H9 (cell line): ENCODE measurements around the gene SCN5A. TPM values are rescaled to one million over a fixed set of nuclear protein-coding genes. Genes with fewer than 3 reads are reported as not detected.

ENCODE experiments used
- DNase-seq: peaks from one replicate; pipeline ENCODE4 v3.0.0-alpha.2; 2017
- H2AFZ ChIP-seq: one replicate; pipeline ENCODE4 v1.6.1; 2013; ENCODE audit warnings: mild to moderate bottlenecking, low read length, control low read depth, moderate library complexity
- H2AK5ac ChIP-seq: 2 replicates; pipeline ENCODE4 v1.6.1; 2013; ENCODE audit warnings: low read length, control low read depth, mixed read lengths; ENCODE audit not compliant: insufficient read length
- H2BK120ac ChIP-seq: one replicate; pipeline ENCODE4 v1.6.1; 2013; ENCODE audit warnings: low read depth, mild to moderate bottlenecking, low read length, control low read depth, inconsistent platforms; ENCODE audit not compliant: poor library complexity, severe bottlenecking
- H2BK12ac ChIP-seq: 2 replicates; pipeline ENCODE4 v1.6.1; 2013; ENCODE audit warnings: low read length, control low read depth, mixed read lengths, low read depth; ENCODE audit not compliant: insufficient read length
- H2BK15ac ChIP-seq: 2 replicates; pipeline ENCODE4 v1.6.1; 2013; ENCODE audit warnings: low read depth, low read length, control low read depth
- H2BK20ac ChIP-seq: one replicate; pipeline ENCODE4 v1.6.1; 2013; ENCODE audit warnings: low read depth, mild to moderate bottlenecking, low read length, control low read depth, inconsistent platforms; ENCODE audit not compliant: poor library complexity, severe bottlenecking
- H2BK5ac ChIP-seq: 2 replicates; pipeline ENCODE4 v1.6.1; 2013; ENCODE audit warnings: low read length, control low read depth, mixed read lengths; ENCODE audit not compliant: insufficient read length
- H3K14ac ChIP-seq: 2 replicates; pipeline ENCODE4 v1.6.1; 2013; ENCODE audit warnings: low read length, control low read depth; ENCODE audit not compliant: insufficient read depth
- H3K18ac ChIP-seq: 2 replicates; pipeline ENCODE4 v1.6.1; 2013; ENCODE audit warnings: low read depth, mild to moderate bottlenecking, mixed read lengths, low read length, control low read depth; ENCODE audit not compliant: insufficient read length
- H3K23ac ChIP-seq: 2 replicates; pipeline ENCODE4 v1.6.1; 2013; ENCODE audit warnings: low read length, control low read depth, mixed read lengths, low read depth; ENCODE audit not compliant: insufficient read length
- H3K23me2 ChIP-seq: 2 replicates; pipeline ENCODE4 v1.6.1; 2013; ENCODE audit warnings: low read depth, mild to moderate bottlenecking, mixed read lengths, low read length, control low read depth; ENCODE audit not compliant: insufficient read length, poor library complexity, severe bottlenecking
- H3K27ac ChIP-seq: 2 replicates; pipeline ENCODE4 v1.5.1; 2013; ENCODE audit warnings: low read length, control low read depth, mixed read lengths, low read depth; ENCODE audit not compliant: insufficient read length
- H3K27me3 ChIP-seq: 2 replicates; pipeline ENCODE4 v1.6.1; 2013; ENCODE audit warnings: low read length, control low read depth, inconsistent platforms; ENCODE audit not compliant: insufficient read depth
- H3K4ac ChIP-seq: 2 replicates; pipeline ENCODE4 v1.6.1; 2013; ENCODE audit warnings: low read depth, mild to moderate bottlenecking, control low read depth, inconsistent platforms, low read length, moderate library complexity
- H3K4me1 ChIP-seq: 2 replicates; pipeline ENCODE4 v1.6.1; 2013; ENCODE audit warnings: low read length, control low read depth, inconsistent platforms; ENCODE audit not compliant: insufficient read depth
- H3K4me2 ChIP-seq: 2 replicates; pipeline ENCODE4 v1.6.1; 2013; ENCODE audit warnings: low read length, control low read depth, mixed read lengths; ENCODE audit not compliant: insufficient read length, insufficient read depth
- H3K56ac ChIP-seq: 2 replicates; pipeline ENCODE4 v1.6.1; 2013; ENCODE audit warnings: low read depth, mild to moderate bottlenecking, mixed read lengths, low read length, control low read depth; ENCODE audit not compliant: insufficient read length
- H3K79me1 ChIP-seq: 2 replicates; pipeline ENCODE4 v1.6.1; 2013; ENCODE audit warnings: low read depth, mild to moderate bottlenecking, moderate library complexity, low read length, control low read depth, inconsistent platforms; ENCODE audit not compliant: insufficient read depth, poor library complexity, severe bottlenecking
- H3K79me2 ChIP-seq: 2 replicates; pipeline ENCODE4 v1.6.1; 2013; ENCODE audit warnings: low read length, control low read depth, inconsistent platforms; ENCODE audit not compliant: insufficient read depth
- H3K9ac ChIP-seq: 2 replicates; pipeline ENCODE4 v1.6.1; 2013; ENCODE audit warnings: low read length, control low read depth, mixed read lengths; ENCODE audit not compliant: insufficient read length; ENCODE audit errors: extremely low read depth
- H3K9me3 ChIP-seq: one replicate; pipeline ENCODE4 v1.6.1; 2013; ENCODE audit warnings: low read depth, low read length, inconsistent platforms; ENCODE audit not compliant: control insufficient read depth
- H3T11ph ChIP-seq: one replicate; pipeline ENCODE4 v1.6.1; 2013; ENCODE audit warnings: mild to moderate bottlenecking, low read length, control low read depth, inconsistent platforms
- H4K20me1 ChIP-seq: one replicate; pipeline ENCODE4 v1.6.1; 2013; ENCODE audit not compliant: control insufficient read depth, insufficient read length, insufficient read depth
- H4K5ac ChIP-seq: 2 replicates; pipeline ENCODE4 v1.6.1; 2013; ENCODE audit warnings: low read depth, mild to moderate bottlenecking, mixed read lengths, low read length, control low read depth; ENCODE audit not compliant: insufficient read length
- H4K8ac ChIP-seq: replicated peaks from 2 replicates; pipeline ENCODE4 v1.6.1; 2013; ENCODE audit warnings: low read length, control low read depth, mixed read lengths, low read depth; ENCODE audit not compliant: insufficient read length
- H4K91ac ChIP-seq: 2 replicates; pipeline ENCODE4 v1.6.1; 2013; ENCODE audit warnings: low read depth, mild to moderate bottlenecking, moderate library complexity, mixed read lengths, low read length, control low read depth; ENCODE audit not compliant: insufficient read length
- H3K27ac Mint-ChIP-seq, 3 experiments: 2 replicates in 2 of 3; 3 replicates in 1 of 3; pipeline ENCODE4 v1.8.0; 2020 to 2021; ENCODE audit warnings: mixed read lengths in 3 of 3, mild to moderate bottlenecking in 1 of 3, moderate library complexity in 1 of 3
- H3K27me3 Mint-ChIP-seq: 2 replicates; pipeline ENCODE4 v1.8.0; 2021; ENCODE audit warnings: low read depth, mild to moderate bottlenecking, moderate library complexity, mixed read lengths
- H3K36me3 Mint-ChIP-seq, 3 experiments: 2 replicates in 2 of 3; 3 replicates in 1 of 3; pipeline ENCODE4 v1.8.0; 2020 to 2021; ENCODE audit warnings: low read depth in 3 of 3, mixed read lengths in 3 of 3; ENCODE audit not compliant: insufficient read depth in 1 of 3
- H3K4me1 Mint-ChIP-seq, 2 experiments: 2 replicates each; pipeline ENCODE4 v1.8.0; 2020; ENCODE audit warnings: mixed read lengths in 2 of 2
- H3K4me3 Mint-ChIP-seq, 2 experiments: 2 replicates in 1 of 2; 3 replicates in 1 of 2; pipeline ENCODE4 v1.8.0; 2020 to 2021; ENCODE audit warnings: mild to moderate bottlenecking in 2 of 2, mixed read lengths in 2 of 2, moderate library complexity in 1 of 2
- H3K9me3 Mint-ChIP-seq, 2 experiments: 2 replicates in 1 of 2; 3 replicates in 1 of 2; pipeline ENCODE4 v1.8.0; 2020; ENCODE audit warnings: mild to moderate bottlenecking in 2 of 2, mixed read lengths in 2 of 2, moderate library complexity in 1 of 2
- CTCF ChIP-seq: fragments of 200-600 bp; sonication (generic); conservative IDR thresholded peaks from 3 replicates; pipeline ENCODE4 v1.8.0; 2021; ENCODE audit warnings: antibody characterized with exemption, mild to moderate bottlenecking
- WGBS: extraction: QIAGEN DNeasy Blood & Tissue Kit; methylation state at CpG from one replicate; pipeline ENCODE4 v1.1.7; 2013; ENCODE audit warnings: missing lambda C conversion rate, low lambda C conversion rate, mixed read lengths; ENCODE audit not compliant: insufficient read length; ENCODE audit errors: extremely low coverage; 5-methylcytosine and 5-hydroxymethylcytosine counted together
- total RNA-seq: library from RNA; stranded (reverse); gene quantifications from 2 replicates; pipeline ENCODE4 v1.2.1, GENCODE V29; 2021

SCN5A gene
- total RNA-seq, 1 experiment from 2014 or later, result 6.5 TPM

DNA sequence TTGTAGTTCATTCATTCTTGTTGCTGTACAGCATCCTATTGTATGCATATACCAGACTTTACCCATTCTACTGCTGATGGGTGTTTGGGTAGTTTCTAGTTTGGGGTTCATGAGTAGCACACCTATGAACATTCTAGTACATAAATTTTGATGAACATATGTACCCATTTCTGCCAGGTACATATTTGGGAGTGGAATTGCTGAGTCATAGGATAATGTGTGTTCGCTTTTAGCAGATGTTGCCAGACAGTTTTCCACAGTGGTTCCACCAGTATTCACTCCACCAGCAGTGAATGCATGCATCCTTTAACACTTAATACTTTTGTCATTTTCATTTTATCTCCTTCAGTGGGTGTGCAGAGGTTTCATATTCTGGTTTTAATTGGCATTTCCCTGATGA, 3.4 kb upstream of the SCN5A start:
- no peak overlapping the region for H3T11ph ChIP-seq
- DNase-seq, result no peak
- H2AK5ac ChIP-seq, result no peak overlapping the region
- H3K23me2 ChIP-seq, result peaks cover 12% of the 10 kb centered on the region
- H3K27me3 ChIP-seq, result peaks cover 18% of the 10 kb centered on the region; the same call in 1 of the 2 replicates
- H2BK120ac ChIP-seq, result no peak overlapping the region
- Mint-ChIP-seq H3K4me3 (no peak overlapping the region), H3K9me3 (no peaks in the 10 kb centered on the region), H3K36me3 (no peaks in the 10 kb centered on the region; a peak in 1 of 7 replicates), H3K4me1 (peaks cover 20 to 23% of the 10 kb centered on the region in 2 experiments), H3K27ac (no peak overlapping the region), H3K27me3 (peaks cover 13% of the 10 kb centered on the region)
- H3K9ac ChIP-seq, result no peak overlapping the region
- H3K79me2 ChIP-seq, result no peaks in the 10 kb centered on the region
- no peak overlapping the region for H3K14ac ChIP-seq
- no peak overlapping the region for H2BK15ac ChIP-seq
- H3K4ac ChIP-seq, result no peak overlapping the region
- TF ChIP-seq CTCF, result no peak
- H3K23ac ChIP-seq, result no peak overlapping the region
- no peaks in the 10 kb centered on the region for H4K20me1 ChIP-seq
- no CpG with 5 or more reads among the region's 1 CpG for WGBS
- H3K56ac ChIP-seq, result no peak overlapping the region
- H3K4me2 ChIP-seq, result no peak overlapping the region
- H4K91ac ChIP-seq, result no peak overlapping the region
- no peak overlapping the region for H2AFZ ChIP-seq
- no peak overlapping the region for H2BK5ac ChIP-seq
- no peak overlapping the region for H4K8ac ChIP-seq
- H3K27ac ChIP-seq, result no peak overlapping the region
- no peak overlapping the region for H2BK20ac ChIP-seq
- H3K9me3 ChIP-seq, result no peaks in the 10 kb centered on the region
- peaks cover under 1% of the 10 kb centered on the region for H3K4me1 ChIP-seq
- H2BK12ac ChIP-seq, result no peak overlapping the region
- H3K18ac ChIP-seq, result no peak overlapping the region
- H3K79me1 ChIP-seq, result no peaks in the 10 kb centered on the region
- H4K5ac ChIP-seq, result no peak overlapping the region
